A673 (cell line): Measurements from ENCODE around the gene KCTD4.

Experiments used
- CTCF ChIP-seq: fragments of 300-800, 200-600 bp; sonication (generic); conservative IDR thresholded peaks from 2 replicates; pipeline ENCODE4 v1.5.1; 2017; ENCODE audit warnings: low read depth, mild to moderate bottlenecking, antibody characterized with exemption, low read length, moderate library complexity, mixed read lengths
- EZH2 ChIP-seq: fragments of 200-600 bp; sonication (generic); IDR thresholded peaks from 2 replicates; pipeline ENCODE4 v1.6.1; 2017; ENCODE audit warnings: borderline replicate concordance, low read depth, mild to moderate bottlenecking, mixed read lengths, antibody characterized with exemption, low read length; ENCODE audit not compliant: poor library complexity, severe bottlenecking

- no peak for TF ChIP-seq CTCF
- no peak for TF ChIP-seq EZH2
Observed at GRCh38 chr13:45209229-45209628, 8.4 kb upstream of the KCTD4 start.
